GM19351 (cell line): ENCODE measurements around the gene PTX4.
"Not testable (repeated sequence)": the region's sequence is repeated elsewhere in the genome, so short reads cannot be mapped to it uniquely, and the experiment has no call there.

Source experiments
- ATAC-seq: cut with Tn5 transposase; IDR thresholded peaks from one replicate; pipeline ENCODE4 v1.9.1; 2021; ENCODE audit warnings: mild to moderate bottlenecking, moderate library complexity; ENCODE audit not compliant: unreplicated experiment

The PTX4 gene

GRCh38 chr16:1447965-1448364 is 40.8 kb downstream of the PTX4 start:
- no peak for ATAC-seq

GRCh38 chr16:1446296-1447080 is 42.3 kb downstream of the PTX4 start:
- no peak for ATAC-seq

DNA sequence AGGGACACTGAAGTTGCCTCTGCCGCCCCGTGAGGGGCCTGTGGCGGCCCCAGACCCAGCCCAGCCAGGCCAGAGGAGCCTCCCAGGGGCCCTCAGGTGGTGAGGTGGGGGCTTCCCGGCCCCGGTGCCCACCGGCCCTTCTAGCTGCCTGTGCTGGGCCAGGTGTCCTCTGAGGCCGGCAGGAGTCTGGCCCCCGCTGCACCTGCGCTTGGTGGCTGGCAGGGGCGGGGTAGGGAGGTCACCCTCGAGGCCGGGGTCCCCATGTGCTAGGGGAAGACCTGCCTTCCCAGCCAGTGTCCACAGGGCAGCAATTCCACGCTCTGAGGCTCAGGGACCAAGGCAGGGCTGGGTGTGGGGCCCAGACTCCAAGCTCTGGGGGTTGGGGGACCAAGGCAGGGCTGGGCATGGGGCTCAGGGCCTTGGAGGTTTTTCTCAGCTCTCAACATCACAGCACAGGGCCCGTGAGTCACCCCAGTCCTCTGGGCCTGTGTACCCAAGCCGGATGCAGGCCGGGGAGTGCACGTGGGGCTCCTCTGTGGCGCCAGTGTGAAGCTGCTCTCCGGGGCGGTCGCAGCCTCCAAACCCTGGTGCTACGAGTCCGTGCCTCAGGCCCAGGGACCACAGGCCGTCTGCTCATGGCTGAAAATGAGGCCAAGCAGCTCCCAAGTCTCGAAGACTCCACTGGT is 43.1 kb downstream of the PTX4 start:
- ATAC-seq, result no peak

- ATAC-seq, result no peak
Measured at GRCh38 chr16:1444730-1445517, 43.8 kb downstream of the PTX4 start.

- no peak for ATAC-seq
Measured at GRCh38 chr16:1443980-1444729, 44.6 kb downstream of the PTX4 start, which contains the start of gene CCDC154. Gene CCDC154, minus strand, starts transcription at chr16:1444556. Its CDS starts 234 bp downstream, at chr16:1444322.

- ATAC-seq, result no peak
Measured at GRCh38 chr16:1443403-1443973, 45.3 kb downstream of the PTX4 start.

- ATAC-seq, result no peak
Measured at GRCh38 chr16:1442697-1443096, 46.0 kb downstream of the PTX4 start.

- no peak for ATAC-seq
Measured at GRCh38 chr16:1441391-1441829, 47.3 kb downstream of the PTX4 start.

DNA sequence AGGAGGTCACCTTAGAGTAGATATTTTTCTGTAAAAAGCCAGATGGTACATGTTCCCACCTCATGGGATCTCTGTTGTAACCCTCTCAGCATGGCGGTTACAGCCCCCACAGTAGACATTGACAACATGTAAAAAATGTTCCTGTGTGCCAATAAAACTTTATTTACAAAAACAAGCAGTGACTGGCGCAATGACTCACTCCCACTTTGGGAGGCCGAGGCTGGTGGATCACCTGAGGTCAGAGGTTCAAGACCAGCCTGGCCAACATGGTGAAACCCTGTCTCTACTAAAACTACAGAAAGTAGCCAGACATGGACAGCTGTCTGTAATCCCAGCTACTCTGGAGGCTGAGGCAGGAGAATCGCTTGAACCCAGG is 49.1 kb downstream of the PTX4 start:
- ATAC-seq, result not testable (repeated sequence)

DNA sequence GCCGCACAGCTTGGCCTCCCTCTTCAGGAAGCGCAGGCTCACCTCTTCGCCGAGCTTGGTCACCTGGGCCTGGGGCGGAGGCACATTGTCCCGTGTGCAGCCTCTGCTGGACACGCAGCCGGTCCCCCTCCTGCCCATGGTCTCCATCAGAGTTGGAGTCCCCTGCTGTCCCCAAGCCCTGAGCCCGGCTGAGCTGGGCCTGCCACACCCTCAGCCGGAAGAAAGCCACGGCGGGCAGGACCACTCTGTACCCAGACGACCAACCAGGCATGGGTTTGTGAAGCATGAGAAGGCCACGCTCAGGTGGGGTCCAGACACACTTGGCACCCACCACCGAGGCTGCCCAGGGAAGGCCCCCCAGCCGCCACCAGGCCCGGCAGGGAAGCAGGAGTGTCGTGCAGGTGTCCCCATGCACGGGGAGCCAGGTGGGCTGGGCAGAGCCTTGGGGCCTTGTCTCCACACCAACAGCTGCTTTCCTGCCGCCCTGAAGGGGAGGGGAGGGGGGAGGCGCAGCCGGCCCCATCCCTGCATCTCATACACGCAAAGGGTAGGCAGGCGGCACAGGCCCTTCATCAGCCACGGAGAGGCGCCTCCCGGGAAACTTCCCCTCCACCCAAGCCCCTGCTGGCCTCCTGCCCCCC is 49.6 kb downstream of the PTX4 start:
- no peak for ATAC-seq

DNA sequence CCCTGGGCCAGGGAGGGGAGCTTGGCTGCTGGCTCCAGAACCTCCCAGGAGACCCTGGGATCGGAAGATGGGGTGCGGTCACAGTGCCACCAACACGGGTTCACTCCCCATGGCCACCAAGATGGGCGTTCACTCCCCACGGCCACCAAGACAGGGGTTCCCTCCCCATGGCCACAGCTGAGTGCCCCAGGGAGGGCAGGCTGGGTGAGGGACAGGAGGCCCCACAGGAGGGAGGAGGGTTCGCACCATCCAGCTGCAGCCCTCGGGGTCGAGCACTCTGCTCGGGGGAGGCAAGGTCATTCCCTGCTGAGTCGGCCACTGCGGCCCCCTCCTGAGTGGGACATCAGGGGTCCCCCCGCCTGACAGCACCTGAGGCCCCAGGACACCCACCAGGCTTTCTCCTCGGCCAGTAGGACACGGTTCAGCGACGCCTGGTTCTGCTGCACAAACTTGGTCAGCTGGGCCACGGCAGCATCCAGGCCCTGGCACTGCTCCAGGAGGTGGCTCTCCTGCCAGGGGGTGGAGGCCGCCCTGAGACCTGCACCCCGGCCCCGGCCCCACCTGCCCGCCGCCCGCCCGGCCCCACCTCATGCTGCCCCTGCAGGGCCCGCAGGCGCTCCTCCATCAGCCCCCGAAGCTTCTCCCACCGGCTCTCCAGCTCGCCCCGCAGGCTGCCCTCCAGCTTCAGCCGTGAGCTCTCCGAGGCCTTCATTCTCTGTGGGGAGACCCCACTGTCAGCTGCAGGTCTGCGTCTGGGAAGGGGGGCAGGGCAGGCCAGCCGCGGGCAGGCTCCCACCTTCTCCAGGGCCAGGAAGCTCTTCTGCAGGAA is 50.3 kb downstream of the PTX4 start:
- no peak for ATAC-seq

DNA sequence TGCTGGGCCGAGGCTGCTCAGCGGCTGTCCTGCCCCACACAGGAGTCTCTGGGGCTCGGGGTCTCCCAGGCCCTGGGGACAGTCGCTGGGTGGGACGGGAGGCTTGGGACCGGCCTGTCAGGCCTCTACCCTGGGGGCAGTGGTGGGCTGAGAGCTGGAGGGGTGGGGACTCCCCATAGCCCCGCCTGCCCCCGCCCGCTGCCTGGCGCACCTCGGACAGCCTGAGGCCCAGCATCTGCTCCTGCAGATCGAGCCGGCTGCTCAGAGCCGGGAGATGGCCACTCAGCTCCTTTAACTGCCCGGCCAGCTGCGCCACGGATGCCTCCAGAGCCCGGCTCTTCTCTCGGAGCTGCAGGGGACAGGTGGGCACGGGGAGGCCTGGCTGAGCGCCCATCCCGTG is 51.1 kb downstream of the PTX4 start:
- ATAC-seq, result no peak

DNA sequence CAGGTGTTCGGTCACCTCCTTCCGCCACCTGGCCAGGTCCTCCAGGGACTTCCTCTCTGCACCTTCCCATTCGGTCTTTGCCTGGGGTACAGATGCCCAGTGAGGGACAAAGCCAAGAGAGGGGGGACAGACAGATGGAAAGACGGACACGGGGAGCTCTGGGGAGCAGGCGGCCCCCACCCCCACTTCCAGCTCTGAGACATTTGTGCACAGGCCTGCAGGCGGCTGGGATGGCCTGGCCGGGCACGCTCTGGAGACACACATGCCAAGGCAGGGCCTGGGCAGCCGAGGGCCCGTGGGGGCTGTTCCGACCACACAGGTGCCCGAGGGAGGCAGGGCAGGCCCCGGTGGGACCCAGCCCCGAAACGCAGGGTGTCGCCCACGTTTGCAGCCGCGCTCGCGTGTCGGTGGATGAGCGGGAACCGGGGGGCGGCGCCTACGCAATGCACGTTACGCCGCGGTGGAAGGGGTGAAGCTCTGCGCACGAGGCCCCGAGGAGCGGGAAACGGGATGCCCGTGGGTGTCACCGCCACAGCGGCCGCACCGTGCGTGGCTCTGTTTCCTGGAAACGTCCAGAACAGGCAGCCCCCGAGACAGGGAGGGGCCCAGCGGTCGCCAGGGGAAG is 51.9 kb downstream of the PTX4 start:
- no peak for ATAC-seq

- no peak for ATAC-seq
Measured at GRCh38 chr16:1435921-1436697, 52.6 kb downstream of the PTX4 start.
